ENCODE results near the gene KCNC4. TPM values are rescaled to one million over a fixed set of nuclear protein-coding genes. Genes with fewer than 3 reads are reported as not detected.

KCNC4 gene
- total and polyA plus RNA-seq, 2 of the 13 experiments (the other 11 are each of a cell fraction or from before 2014, with no cell fraction given) = 0.24 to 0.66 TPM

- TF ChIP-seq PRDM15 (CRISPR knock-in tag; IDR thresholded peaks at IDR 0.05) = no peak
- TF ChIP-seq KDM1A (CRISPR knock-in tag; IDR thresholded peaks at IDR 0.05) = no peak
- TF ChIP-seq CCAR2 (optimal IDR thresholded peaks at IDR 0.05; ENCODE audit: low read depth, low read length) = no peak
These were observed 1.5 kb downstream of the KCNC4 start (continued) for GRCh38 chr1:110211496-110212168.

- ATAC-seq (no peak), FAIRE-seq (no peak), DNase-seq (ENCODE audit: low spot score) (no peak)
- 40% methylated on average over 11 of the region's 20 CpGs for WGBS (ENCODE audit: low lambda C conversion rate)
- Histone ChIP-seq H3K79me2 (ENCODE audit: insufficient read depth, low read length) (no peaks in the 10 kb centered on the region), H3K27ac (ENCODE audit: extremely low read length, insufficient read depth, low read length) (no peak overlapping the region), H3K9me3 (ENCODE audit: low read length) (no peaks in the 10 kb centered on the region), H3K9ac (ENCODE audit: insufficient read depth, low read depth, low read length) (no peak overlapping the region), H3K4me2 (ENCODE audit: low read depth, low read length) (no peak overlapping the region), H4K20me1 (ENCODE audit: insufficient read depth, low read length) (no peaks in the 10 kb centered on the region), H3K36me3 (replicated peaks in 1 of 2; ENCODE audit: control insufficient read depth in 1 of 2, insufficient read depth in 2 of 2, low read length in 2 of 2) (no peaks in the 10 kb centered on the region), H3K4me3 (replicated peaks in 1 of 3; ENCODE audit: insufficient read depth in 1 of 3, low read depth in 2 of 3, low read length in 3 of 3) (no peak overlapping the region), H3K27me3 (ENCODE audit: control insufficient read depth in 1 of 2, insufficient read depth in 2 of 2, low read length in 2 of 2) (peaks cover 2 to 52% of the 10 kb centered on the region in 2 experiments; a peak in 3 of 5 replicates), H2AFZ (ENCODE audit: low read length) (no peak overlapping the region), H3K4me1 (ENCODE audit: insufficient read depth, low read length) (peaks cover 10% of the 10 kb centered on the region)
- intact Hi-C loops (cut with micrococcal nuclease; ENCODE audit: unreplicated experiment) (no loop called here), in situ Hi-C loops (cut with HindIII; ENCODE audit: extremely low pct_ligation_motif_present, low pct_unique_long_range_greater_than_20kb) (no loop called here)
- ChIA-PET CTCF (ENCODE audit: low intra/inter-chr PET ratio, low total read pairs) (no interaction called here), POLR2A (no interaction called here)
- no TSS peak for BruUV-seq (replicated peaks)
- TF ChIP-seq ZNF350 (CRISPR knock-in tag; IDR thresholded peaks at IDR 0.05; ENCODE audit: borderline replicate concordance, low read depth) = no peak
- no peak for TF ChIP-seq ZNF460 (CRISPR knock-in tag; IDR thresholded peaks at IDR 0.05; ENCODE audit: borderline replicate concordance)
- TF ChIP-seq AHR (CRISPR knock-in tag; IDR thresholded peaks at IDR 0.05) = no peak
- no peak for TF ChIP-seq ZNF337 (CRISPR knock-in tag; IDR thresholded peaks at IDR 0.05; ENCODE audit: borderline replicate concordance, low read depth)
- no peak for TF ChIP-seq ZNF792 (CRISPR knock-in tag; IDR thresholded peaks at IDR 0.05)
- no peak for TF ChIP-seq SIX1 (CRISPR knock-in tag; IDR thresholded peaks at IDR 0.05; ENCODE audit: borderline replicate concordance)
- no peak for TF ChIP-seq MNT (IDR thresholded peaks at IDR 0.05)
- no peak for TF ChIP-seq PRPF4 (IDR thresholded peaks at IDR 0.05; ENCODE audit: low read depth, low read length, poor library complexity, severe bottlenecking)
- TF ChIP-seq ZNF770 (CRISPR knock-in tag; IDR thresholded peaks at IDR 0.05) = no peak
These were observed 2.3 kb downstream of the KCNC4 start for GRCh38 chr1:110212169-110213142.
